Keratinocyte (primary cell): ENCODE data around the gene ERRFI1.

ENCODE experiments used
- CTCF ChIP-seq, 3 experiments: IDR thresholded peaks in 1 of 3; conservative IDR thresholded peaks in 1 of 3; optimal IDR thresholded peaks in 1 of 3; 2 replicates in 2 of 3; 3 replicates in 1 of 3; pipeline versions ENCODE3 to v1.5.1; 2011; ENCODE audit warnings: low read length in 3 of 3, mild to moderate bottlenecking in 3 of 3, moderate library complexity in 2 of 3, control low read depth in 1 of 3, inconsistent platforms in 1 of 3; ENCODE audit not compliant: insufficient read depth in 2 of 3; ENCODE audit errors: extremely low read depth in 1 of 3
- EZH2 ChIP-seq: IDR thresholded peaks from one replicate; pipeline ENCODE4 v1.6.1; 2012; ENCODE audit warnings: inconsistent platforms, mild to moderate bottlenecking, low read length, moderate library complexity

DNA sequence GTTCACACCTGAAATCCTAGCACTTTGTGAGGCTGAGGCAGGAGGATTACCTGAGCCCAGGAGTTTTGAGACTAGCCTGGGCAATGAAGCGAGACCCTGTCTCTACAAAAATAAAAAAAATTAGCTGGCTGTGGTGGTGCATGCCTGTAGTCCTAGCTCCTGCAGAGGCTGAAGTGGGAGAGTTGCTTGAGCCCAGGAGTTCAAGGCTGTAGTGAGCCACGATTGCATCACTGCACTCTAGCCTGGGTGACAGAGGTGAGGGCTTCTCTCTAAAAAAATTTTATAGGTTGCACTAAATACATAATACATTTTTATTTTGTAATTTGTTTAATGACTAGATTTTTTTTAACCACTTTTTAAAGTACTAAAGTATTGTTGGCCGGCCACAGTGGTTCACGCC lies 58.5 kb downstream of the ERRFI1 start:
- TF ChIP-seq CTCF (optimal IDR thresholded peaks at IDR 0.05 in 1 of 3, IDR thresholded peaks at IDR 0.05 in 1 of 3, conservative IDR thresholded peaks at IDR 0.05 in 1 of 3; ENCODE audit: extremely low read depth in 1 of 3, insufficient read depth in 2 of 3, low read length in 3 of 3) (no peak), EZH2 (no peak)
